ENCODE data around the gene TMC3. TPM values are rescaled to one million over a fixed set of nuclear protein-coding genes. Genes with fewer than 3 reads are reported as not detected.

The TMC3 gene
- total and polyA plus RNA-seq, 2 experiments from 2014 or later, result not detected

- Histone ChIP-seq H3K4me3 (no peak overlapping the region), H3F3A (ENCODE audit: insufficient read depth) (peaks cover 35% of the 10 kb centered on the region), H3K9me3 (ENCODE audit: low read depth) (no peaks in the 10 kb centered on the region), H3K4me2 (ENCODE audit: unreplicated experiment) (peak overlapping the region; percentile 50), H3K79me2 (ENCODE audit: insufficient read depth) (no peaks in the 10 kb centered on the region), H4K20me1 (ENCODE audit: insufficient read depth) (no peaks in the 10 kb centered on the region), H3K9ac (peak overlapping the region; percentile 60), H2AFZ (no peak overlapping the region), H3K27ac (peak overlapping the region; percentile 85), H3K36me3 (ENCODE audit: low read depth) (0 out of 2 replicates have a peak, but pooled peaks cover 6% of the 10 kb centered on the region), H3K9me2 (ENCODE audit: insufficient read depth) (no peaks in the 10 kb centered on the region), H3K27me3 (replicated peaks; ENCODE audit: insufficient read depth) (no peaks in the 10 kb centered on the region), H3K4me1 (ENCODE audit: insufficient read depth) (peaks cover 44% of the 10 kb centered on the region)
- DNase-seq, result peak; percentile 87
- WGBS, 2 experiments (ENCODE audit: low coverage in 1 of 2, low lambda C conversion rate in 2 of 2, missing lambda C conversion rate in 2 of 2), result 40 to 42% methylated on average over 10 of the region's 10 CpGs
- in situ Hi-C loops (cut with MboI), result no loop called here
- no peak for TF ChIP-seq EZH2 (IDR thresholded peaks at IDR 0.05; ENCODE audit: insufficient read depth, poor library complexity, severe bottlenecking)
- TF ChIP-seq EZH2phosphoT487 (IDR thresholded peaks at IDR 0.05; ENCODE audit: insufficient read depth, low read depth), result no peak
These were observed 62.1 kb downstream of the TMC3 start for GRCh38 chr15:81311752-81312464.

- DNase-seq, result no peak
- Histone ChIP-seq H3K9me2 (ENCODE audit: insufficient read depth) (no peaks in the 10 kb centered on the region), H3F3A (ENCODE audit: insufficient read depth) (peaks cover 35% of the 10 kb centered on the region), H3K4me2 (ENCODE audit: unreplicated experiment) (peak overlapping the region; percentile 50), H3K27ac (peak overlapping the region; percentile 85; the same call in 1 of the 2 replicates), H3K4me1 (ENCODE audit: insufficient read depth) (peaks cover 44% of the 10 kb centered on the region), H3K9me3 (ENCODE audit: low read depth) (no peaks in the 10 kb centered on the region), H2AFZ (no peak overlapping the region), H3K79me2 (ENCODE audit: insufficient read depth) (no peaks in the 10 kb centered on the region), H3K9ac (no peak overlapping the region), H3K27me3 (replicated peaks; ENCODE audit: insufficient read depth) (no peaks in the 10 kb centered on the region), H3K36me3 (ENCODE audit: low read depth) (no peaks in the 10 kb centered on the region), H3K4me3 (no peak overlapping the region), H4K20me1 (ENCODE audit: insufficient read depth) (no peaks in the 10 kb centered on the region)
- WGBS, 2 experiments (ENCODE audit: low coverage in 1 of 2, low lambda C conversion rate in 2 of 2, missing lambda C conversion rate in 2 of 2), result 97% methylated on average over 5 of the region's 5 CpGs
- TF ChIP-seq EZH2phosphoT487 (IDR thresholded peaks at IDR 0.05; ENCODE audit: insufficient read depth, low read depth) (no peak), EZH2 (IDR thresholded peaks at IDR 0.05; ENCODE audit: insufficient read depth, poor library complexity, severe bottlenecking) (no peak)
- in situ Hi-C loops (cut with MboI), result no loop called here
These were observed 63.5 kb downstream of the TMC3 start for GRCh38 chr15:81310480-81310879.

GRCh38 chr15:81309647-81310450 is 64.2 kb downstream of the TMC3 start:
- H3F3A ChIP-seq (ENCODE audit: insufficient read depth), result peaks cover 35% of the 10 kb centered on the region
- no peak overlapping the region for H3K9ac ChIP-seq
- H3K4me2 ChIP-seq (ENCODE audit: unreplicated experiment), result no peak overlapping the region
- H3K27ac ChIP-seq, result no peak overlapping the region
- H3K4me1 ChIP-seq (ENCODE audit: insufficient read depth), result peaks cover 44% of the 10 kb centered on the region
- H3K4me3 ChIP-seq, result no peak overlapping the region
- TF ChIP-seq EZH2phosphoT487 (IDR thresholded peaks at IDR 0.05; ENCODE audit: insufficient read depth, low read depth), result no peak
- TF ChIP-seq EZH2 (IDR thresholded peaks at IDR 0.05; ENCODE audit: insufficient read depth, poor library complexity, severe bottlenecking), result no peak
- no peaks in the 10 kb centered on the region for H3K79me2 ChIP-seq (ENCODE audit: insufficient read depth)
- WGBS, 2 experiments (ENCODE audit: low coverage in 1 of 2, low lambda C conversion rate in 2 of 2, missing lambda C conversion rate in 2 of 2), result 93 to 94% methylated on average over 8 of the region's 8 CpGs
- in situ Hi-C loops (cut with MboI), result no loop called here
- no peak for DNase-seq
- no peaks in the 10 kb centered on the region for H3K9me2 ChIP-seq (ENCODE audit: insufficient read depth)
- H4K20me1 ChIP-seq (ENCODE audit: insufficient read depth), result no peaks in the 10 kb centered on the region
- H2AFZ ChIP-seq, result no peak overlapping the region
- H3K9me3 ChIP-seq (ENCODE audit: low read depth), result no peaks in the 10 kb centered on the region
- H3K36me3 ChIP-seq (ENCODE audit: low read depth), result no peaks in the 10 kb centered on the region
- no peaks in the 10 kb centered on the region for H3K27me3 ChIP-seq (replicated peaks; ENCODE audit: insufficient read depth)

GRCh38 chr15:81308260-81308659 is 65.8 kb downstream of the TMC3 start:
- TF ChIP-seq EZH2 (IDR thresholded peaks at IDR 0.05; ENCODE audit: insufficient read depth, poor library complexity, severe bottlenecking) (no peak), EZH2phosphoT487 (IDR thresholded peaks at IDR 0.05; ENCODE audit: insufficient read depth, low read depth) (no peak)
- Histone ChIP-seq H3K4me3 (no peak overlapping the region), H3K9me2 (ENCODE audit: insufficient read depth) (no peaks in the 10 kb centered on the region), H3K9ac (no peak overlapping the region), H3K4me2 (ENCODE audit: unreplicated experiment) (no peak overlapping the region), H3K36me3 (ENCODE audit: low read depth) (no peaks in the 10 kb centered on the region), H3K27ac (no peak overlapping the region), H3K27me3 (replicated peaks; ENCODE audit: insufficient read depth) (no peaks in the 10 kb centered on the region), H2AFZ (no peak overlapping the region), H4K20me1 (ENCODE audit: insufficient read depth) (no peaks in the 10 kb centered on the region), H3K4me1 (ENCODE audit: insufficient read depth) (peaks cover 37% of the 10 kb centered on the region), H3F3A (ENCODE audit: insufficient read depth) (peaks cover 30% of the 10 kb centered on the region), H3K9me3 (ENCODE audit: low read depth) (no peaks in the 10 kb centered on the region), H3K79me2 (ENCODE audit: insufficient read depth) (no peaks in the 10 kb centered on the region)
- WGBS, 2 experiments (ENCODE audit: low coverage in 1 of 2, low lambda C conversion rate in 2 of 2, missing lambda C conversion rate in 2 of 2), result 88 to 93% methylated on average over 2 of the region's 2 CpGs
- DNase-seq, result peak; percentile 62
- in situ Hi-C loops (cut with MboI), result no loop called here
